GM18505 (cell line): ENCODE data around the gene C1orf210.

Source experiments
- ATAC-seq: cut with Tn5 transposase; IDR thresholded peaks from one replicate; pipeline ENCODE4 v1.9.1; 2021; ENCODE audit not compliant: unreplicated experiment
- POLR2A ChIP-seq: IDR thresholded peaks from 4 replicates; pipeline ENCODE4 v1.6.1; 2011; ENCODE audit warnings: borderline replicate concordance; ENCODE audit not compliant: insufficient read depth, insufficient read length; ENCODE audit errors: extremely low read depth

Gene C1orf210

DNA sequence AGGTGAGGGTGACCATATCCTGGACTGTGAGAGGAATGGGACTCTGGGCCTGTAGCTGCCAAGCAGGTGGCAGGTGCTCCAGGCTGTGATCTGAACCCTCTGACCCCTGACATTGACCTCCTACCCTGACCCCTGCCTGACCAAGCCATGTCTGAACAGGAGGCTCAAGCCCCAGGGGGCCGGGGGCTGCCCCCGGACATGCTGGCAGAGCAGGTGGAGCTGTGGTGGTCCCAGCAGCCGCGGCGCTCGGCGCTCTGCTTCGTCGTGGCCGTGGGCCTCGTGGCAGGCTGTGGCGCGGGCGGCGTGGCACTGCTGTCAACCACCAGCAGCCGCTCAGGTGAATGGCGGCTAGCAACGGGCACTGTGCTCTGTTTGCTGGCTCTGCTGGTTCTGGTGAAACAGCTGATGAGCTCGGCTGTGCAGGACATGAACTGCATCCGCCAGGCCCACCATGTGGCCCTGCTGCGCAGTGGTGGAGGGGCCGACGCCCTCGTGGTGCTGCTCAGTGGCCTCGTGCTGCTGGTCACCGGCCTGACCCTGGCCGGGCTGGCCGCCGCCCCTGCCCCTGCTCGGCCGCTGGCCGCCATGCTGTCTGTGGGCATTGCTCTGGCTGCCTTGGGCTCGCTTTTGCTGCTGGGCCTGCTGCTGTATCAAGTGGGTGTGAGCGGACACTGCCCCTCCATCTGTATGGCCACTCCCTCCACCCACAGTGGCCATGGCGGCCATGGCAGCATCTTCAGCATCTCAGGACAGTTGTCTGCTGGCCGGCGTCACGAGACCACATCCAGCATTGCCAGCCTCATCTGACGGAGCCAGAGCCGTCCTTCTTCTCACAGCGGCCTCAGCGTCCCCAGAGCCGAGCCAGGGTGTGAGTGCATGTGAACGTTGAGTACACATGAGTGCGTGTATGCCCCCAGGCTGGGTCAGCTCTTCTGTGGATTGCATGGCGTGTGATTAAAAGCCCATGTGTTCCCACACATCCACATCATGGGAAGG, 12.5 kb downstream of the C1orf210 start:
- ATAC-seq, result no peak
- TF ChIP-seq POLR2A, result no peak

DNA sequence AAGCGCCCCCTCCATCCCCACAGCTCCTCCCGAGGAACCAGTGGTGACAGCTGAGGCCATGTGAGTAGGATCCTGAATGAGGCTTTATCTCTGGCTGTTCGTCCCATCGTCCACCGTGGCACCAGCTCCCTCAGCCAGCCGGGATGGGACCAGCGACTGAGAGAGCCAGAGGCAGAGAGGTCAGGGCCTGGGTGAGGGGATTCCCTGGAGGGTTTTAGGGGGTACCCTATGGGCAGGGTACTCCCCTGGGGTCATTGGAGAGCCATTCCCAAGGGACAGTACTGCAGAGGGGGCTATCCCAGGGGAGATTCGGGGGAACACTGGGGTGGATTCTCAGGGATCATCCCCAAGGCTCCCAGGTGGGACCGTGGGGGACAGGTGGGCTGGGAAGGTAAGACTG, 13.2 kb downstream of the C1orf210 start:
- TF ChIP-seq POLR2A, result no peak
- ATAC-seq, result no peak

DNA sequence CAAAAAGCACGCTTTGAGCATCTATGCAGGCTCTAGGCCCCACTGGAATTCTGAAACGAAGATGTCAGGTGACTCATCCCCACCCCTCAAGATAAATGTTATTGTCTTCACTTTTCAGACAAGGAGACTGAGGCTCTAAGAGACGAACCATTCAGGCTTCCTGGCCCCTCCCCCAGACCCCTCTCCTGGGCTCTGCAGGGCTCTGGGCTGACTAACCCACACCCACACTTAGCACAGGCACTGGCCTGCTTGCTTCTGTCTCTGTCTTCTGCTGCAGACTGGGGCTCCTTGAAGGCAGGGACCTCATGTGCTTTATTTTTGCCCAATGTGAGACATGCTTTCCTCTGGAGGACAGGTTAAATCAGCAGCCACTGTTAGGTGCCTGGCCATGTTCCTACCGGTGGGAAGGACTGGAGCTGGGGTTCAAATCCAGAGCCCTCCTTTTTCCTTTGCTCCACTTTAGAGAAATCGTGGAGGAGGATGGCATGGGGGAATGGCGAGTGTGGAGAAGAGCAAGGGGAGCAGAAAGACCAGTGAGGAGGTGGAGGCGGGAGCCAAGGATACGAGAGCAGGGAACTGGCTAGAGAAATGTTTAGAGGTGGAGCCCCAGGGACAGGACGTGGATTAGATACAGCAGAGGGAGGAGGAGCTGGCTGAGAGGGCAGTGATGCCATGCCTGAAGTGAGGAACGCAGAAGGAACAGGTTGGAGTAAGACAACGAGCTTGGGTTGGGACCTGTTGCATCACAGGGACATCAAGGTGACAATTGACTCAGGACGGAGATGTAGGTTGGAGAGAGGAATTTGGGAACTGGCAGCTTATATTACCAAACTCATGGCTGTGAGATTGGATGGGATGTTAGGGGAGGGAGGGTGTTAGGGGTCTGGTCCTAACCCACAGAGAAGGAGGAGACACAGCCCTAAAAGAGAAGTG, 13.9 kb downstream of the C1orf210 start:
- no peak for TF ChIP-seq POLR2A
- no peak for ATAC-seq

DNA sequence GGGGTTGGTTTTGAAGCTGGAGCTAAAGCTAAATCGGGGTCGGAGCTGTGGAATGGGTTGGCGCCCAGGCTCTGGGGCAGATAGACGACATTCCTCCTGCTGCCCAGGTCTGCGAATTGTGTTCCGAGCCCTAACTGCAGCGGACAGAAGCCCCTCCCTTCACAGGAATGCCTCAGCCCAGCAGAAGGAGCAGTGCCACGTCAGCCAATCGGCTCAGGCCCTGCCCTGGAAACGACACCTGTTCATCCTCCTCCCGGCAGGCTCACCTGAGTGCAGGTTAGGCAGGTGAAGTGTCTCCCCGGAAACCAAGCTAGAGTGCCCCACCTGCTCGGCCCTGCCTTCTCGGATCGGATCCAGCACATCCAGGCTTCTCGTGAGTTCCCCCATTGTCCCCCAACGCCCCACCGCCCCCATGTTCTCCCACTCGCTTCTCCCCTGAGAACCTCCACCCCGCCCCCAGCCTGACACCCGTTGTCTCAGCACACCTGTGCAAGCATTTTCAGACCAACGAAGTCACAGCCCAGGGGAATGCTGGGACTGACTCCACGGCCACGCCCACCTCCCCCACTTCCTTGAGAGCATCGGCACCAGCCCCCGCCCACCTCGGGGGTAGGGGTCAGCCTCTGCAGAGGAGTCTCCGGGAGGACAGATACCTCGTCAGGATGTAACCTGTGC, 14.8 kb downstream of the C1orf210 start:
- TF ChIP-seq POLR2A, result no peak
- no peak for ATAC-seq

DNA sequence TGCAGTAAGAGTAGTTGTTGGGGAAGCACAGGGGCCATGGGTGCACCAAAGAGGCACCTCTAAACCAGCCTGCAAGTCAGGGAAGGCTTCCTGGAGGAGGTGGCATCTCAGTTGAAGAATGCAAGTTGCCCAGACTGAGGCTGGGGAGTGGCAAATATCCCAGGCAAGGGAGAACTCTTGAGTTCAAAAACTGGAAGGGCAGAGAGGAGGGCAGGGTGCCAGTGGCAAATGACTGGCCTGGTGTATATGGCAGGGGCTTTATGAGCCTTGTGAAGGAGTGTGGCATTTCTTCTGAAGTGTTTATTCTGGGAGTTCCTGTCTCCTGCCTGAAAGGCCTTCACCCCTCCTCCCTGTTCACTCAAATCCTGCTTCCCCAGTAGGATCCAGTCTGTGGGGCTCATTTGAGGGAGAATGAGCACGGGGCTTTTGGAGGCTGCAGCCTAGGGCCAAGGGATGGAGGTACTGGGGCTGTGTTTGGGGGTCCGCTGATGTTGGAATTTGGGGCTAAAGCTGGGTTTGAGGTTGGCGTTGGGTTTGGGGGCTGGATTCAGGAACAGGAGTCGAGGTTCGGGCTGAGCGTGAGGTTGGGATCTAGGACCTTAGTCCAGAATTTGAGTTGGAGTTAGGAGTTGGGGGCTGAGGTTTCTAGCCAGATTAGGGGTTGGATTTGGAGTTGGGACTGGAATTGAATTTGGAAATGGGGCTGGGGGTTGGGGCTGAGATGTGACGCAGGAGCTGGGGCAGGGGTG, 15.6 kb downstream of the C1orf210 start, which contains the start of gene TMEM125:
Gene TMEM125, plus strand, starts transcription at position 357 of the 749 bp plus-strand sequence. CDS start 2,740 bp downstream, outside the sequence.
- no peak for TF ChIP-seq POLR2A
- ATAC-seq, result no peak

DNA sequence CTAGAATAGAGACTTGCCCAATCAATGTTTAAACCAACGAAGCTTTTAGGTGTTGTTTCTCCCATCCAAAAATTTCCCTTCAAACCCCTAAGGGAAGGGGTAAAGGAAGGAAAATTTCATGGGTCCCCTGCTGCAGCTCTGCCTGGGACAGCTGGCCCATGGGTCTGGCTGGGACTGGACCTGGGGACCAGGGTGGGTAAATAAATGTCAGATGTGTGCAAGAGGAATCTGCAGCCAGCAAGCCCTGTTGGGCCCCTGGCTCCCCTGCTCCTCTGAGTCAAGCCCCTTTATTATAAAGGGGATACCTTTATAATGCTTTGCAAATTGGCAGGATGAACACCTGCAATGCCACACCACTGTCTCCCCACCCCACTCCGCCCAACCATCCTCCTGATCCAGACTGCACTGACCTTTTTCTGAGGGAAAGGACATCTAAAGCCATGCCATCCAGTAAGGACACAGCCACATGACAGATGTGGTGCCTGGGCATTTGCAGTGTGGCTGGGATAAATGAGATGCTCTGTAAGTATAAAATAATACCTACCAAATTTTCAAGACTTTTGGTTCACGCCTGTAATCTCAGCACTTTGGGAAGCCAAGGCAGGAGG, 17.5 kb downstream of the C1orf210 start:
- no peak for ATAC-seq
- no peak for TF ChIP-seq POLR2A

DNA sequence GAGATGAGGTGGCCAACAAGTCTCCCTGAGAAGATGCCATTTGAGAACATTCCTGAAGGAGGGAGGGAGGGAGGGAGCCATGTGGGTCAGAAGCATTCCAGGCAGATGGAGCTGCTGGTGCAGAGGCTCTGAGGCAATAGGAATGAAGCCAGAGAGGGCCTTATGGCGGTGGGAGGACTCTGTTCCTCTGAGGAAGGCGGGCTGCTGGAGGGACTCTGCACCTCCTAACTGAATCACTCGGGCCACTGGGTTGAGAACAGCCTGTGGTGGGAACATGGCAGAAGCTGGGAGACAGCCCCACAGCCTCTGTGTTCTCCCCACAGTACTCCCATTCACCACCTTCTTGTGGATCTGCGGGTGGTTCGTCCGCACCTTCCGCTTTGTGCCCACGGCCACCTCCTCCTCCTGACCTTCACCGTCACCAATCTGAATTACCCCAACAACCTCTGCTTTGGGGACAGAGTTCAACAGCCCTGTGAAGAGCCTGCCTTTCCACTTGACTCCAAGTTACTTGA, 18.0 kb downstream of the C1orf210 start:
- no peak for ATAC-seq
- no peak for TF ChIP-seq POLR2A

DNA sequence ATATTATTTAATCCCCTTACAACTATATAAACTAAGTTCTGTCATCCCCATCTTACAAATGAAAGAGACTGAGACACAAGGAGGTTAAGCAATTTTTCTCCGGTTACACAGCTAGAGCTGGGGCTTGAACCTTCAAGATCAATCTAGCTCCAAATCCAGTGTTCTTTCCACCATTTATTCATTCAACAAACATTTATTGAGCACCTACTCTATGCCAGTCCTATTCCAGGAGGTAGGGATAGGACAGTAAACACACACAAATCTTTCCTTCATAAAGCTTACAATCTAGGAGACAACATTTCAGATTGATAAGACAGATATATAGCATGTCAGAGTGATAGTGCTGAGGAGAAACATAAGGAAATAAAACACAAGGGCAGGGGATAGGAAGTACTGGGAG, 18.5 kb downstream of the C1orf210 start:
- TF ChIP-seq POLR2A, result no peak
- no peak for ATAC-seq

DNA sequence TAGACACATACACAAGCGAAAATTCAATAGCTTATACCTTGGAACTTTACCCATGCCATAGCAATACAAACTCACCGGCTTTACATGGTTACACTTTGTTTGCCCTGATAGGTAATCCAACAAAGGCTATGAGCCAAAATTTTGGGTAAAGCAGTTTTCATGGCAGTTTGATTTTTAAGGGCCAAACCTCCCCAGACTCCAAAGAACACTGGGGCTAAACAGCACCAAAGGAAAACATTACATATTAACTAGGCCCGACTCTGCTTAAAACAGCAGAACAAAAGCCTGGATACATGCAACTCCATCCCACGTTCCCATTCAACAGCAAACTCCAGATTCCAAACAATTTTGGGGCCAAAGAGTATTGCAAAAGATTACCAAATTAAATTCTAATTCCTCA, 19.9 kb downstream of the C1orf210 start:
- no peak for ATAC-seq

DNA sequence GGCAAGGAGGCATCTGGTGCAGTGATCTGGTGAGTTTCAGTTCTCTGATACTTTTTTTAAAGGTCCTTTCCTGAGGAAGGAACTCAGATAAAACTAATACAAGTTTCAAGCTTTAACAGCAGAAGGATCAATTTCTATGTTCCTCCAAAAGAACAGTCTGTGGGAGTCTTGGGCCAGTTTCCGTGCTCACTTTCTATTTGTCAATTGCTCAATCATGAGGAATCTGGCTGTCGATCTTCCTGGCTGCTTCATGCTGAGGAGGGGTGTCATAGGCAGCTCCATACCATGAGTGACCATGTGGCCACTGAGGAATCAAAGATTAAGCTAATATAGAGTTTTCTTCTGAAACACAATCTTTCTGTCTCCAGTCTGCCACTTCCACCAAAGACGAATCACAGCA, 27.0 kb downstream of the C1orf210 start:
- no peak for TF ChIP-seq POLR2A
- ATAC-seq, result no peak

More for the DNA sequence above, 19.9 kb downstream of the C1orf210 start:
- no peak for TF ChIP-seq POLR2A

DNA sequence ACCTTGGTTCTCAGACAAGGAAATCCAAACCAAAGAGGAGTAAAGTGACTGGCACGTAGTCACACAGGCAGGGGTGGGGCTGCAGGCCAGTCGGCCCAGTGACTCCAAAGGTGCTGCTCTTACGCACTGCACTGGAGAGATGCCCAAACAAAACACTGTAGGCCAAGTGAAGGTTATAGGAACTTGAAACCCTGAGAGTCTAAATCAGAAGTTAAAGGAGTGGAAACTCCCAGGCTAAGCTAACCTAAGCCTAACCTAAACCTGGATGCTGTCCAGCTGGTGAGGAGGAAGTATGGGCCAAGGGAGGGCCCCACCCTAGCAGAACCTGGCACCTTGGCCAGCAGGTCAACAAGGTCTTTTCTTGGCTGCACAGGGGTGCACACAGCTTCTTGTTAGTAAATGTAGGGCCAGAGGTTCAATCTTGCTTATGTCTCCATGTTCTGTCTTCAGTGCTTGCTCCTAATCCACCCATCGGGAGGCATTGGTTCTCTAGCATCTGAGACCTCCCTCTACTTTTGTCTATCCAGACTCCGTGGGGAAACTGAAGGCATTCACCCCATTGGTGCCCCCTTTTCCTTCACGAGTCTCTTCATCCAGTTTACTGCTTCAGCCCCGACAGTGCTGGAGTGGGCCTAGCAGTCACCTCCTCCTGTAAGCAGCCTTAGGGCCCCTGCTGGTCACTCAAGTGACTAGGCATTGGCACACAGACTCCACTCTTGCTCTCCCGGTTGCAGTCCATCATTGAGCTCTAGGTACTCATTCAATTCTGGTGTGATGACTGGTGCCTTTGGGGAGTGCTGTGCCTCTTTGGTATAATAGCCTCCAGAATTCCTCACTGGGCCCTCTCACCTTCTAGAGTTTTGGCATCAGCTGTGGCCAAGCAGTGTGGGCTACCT, 28.5 kb downstream of the C1orf210 start:
- no peak for ATAC-seq
- TF ChIP-seq POLR2A, result no peak
